Limb (tissue), 2 donors: ENCODE data around the gene EVC.
A peak's percentile ranks its signal among the peaks of the same experiment; 100 is the strongest.
"Not testable (repeated sequence)": the region's sequence is repeated elsewhere in the genome, so short reads cannot be mapped to it uniquely, and the experiment has no call there.

Source experiments
- DNase-seq, 2 donors: peaks; one replicate each; pipeline ENCODE4 v3.0.0-alpha.2; 2016; ENCODE audit errors: extremely low spot score in 2 of 2

The EVC gene

GRCh38 chr4:5812057-5812456, 101.1 kb downstream of the EVC start:
- DNase-seq = not testable (repeated sequence)

- DNase-seq = peak; percentile 47 to 75
Observed at GRCh38 chr4:5812506-5813229, 101.7 kb downstream of the EVC start.

GRCh38 chr4:5813882-5814255, 102.9 kb downstream of the EVC start:
- no peak for DNase-seq

GRCh38 chr4:5814421-5814820, 103.4 kb downstream of the EVC start:
- no peak for DNase-seq

GRCh38 chr4:5815641-5816040, 104.6 kb downstream of the EVC start:
- DNase-seq = no peak

- DNase-seq = no peak
Observed at GRCh38 chr4:5816101-5816500, 105.1 kb downstream of the EVC start.

- DNase-seq = no peak
Observed at GRCh38 chr4:5816851-5817375, 105.9 kb downstream of the EVC start.

- DNase-seq = no peak
Observed at GRCh38 chr4:5821665-5822358, 110.8 kb downstream of the EVC start.

GRCh38 chr4:5822619-5823018, 111.6 kb downstream of the EVC start:
- no peak for DNase-seq

GRCh38 chr4:5823542-5824211, 112.7 kb downstream of the EVC start:
- no peak for DNase-seq

GRCh38 chr4:5824227-5824626, 113.2 kb downstream of the EVC start:
- DNase-seq = no peak

- DNase-seq = no peak
Observed at GRCh38 chr4:5824635-5825034, 113.6 kb downstream of the EVC start.

- DNase-seq = no peak
Observed at GRCh38 chr4:5825321-5826041, 114.5 kb downstream of the EVC start.

GRCh38 chr4:5826437-5827107, 115.6 kb downstream of the EVC start:
- no peak for DNase-seq

- DNase-seq = no peak
Observed at GRCh38 chr4:5827108-5828004, 116.4 kb downstream of the EVC start.

- DNase-seq = no peak
Observed at GRCh38 chr4:5828005-5828391, 117.0 kb downstream of the EVC start.

- DNase-seq = no peak
Observed at GRCh38 chr4:5836943-5837342, 125.9 kb downstream of the EVC start.

- DNase-seq = not testable (repeated sequence)
Observed at GRCh38 chr4:5837483-5837882, 126.5 kb downstream of the EVC start.

GRCh38 chr4:5839332-5839731, 128.3 kb downstream of the EVC start:
- no peak for DNase-seq
